HepG2 (cell line): Measurements from ENCODE around the gene BABAM1. TPM values are rescaled to one million over a fixed set of nuclear protein-coding genes. Genes with fewer than 3 reads are reported as not detected.

Source experiments
- ATAC-seq: fragments of 200-7000 bp; cut with Tn5 transposase; 3 replicates; pipeline ENCODE4 v1.9.1; 2020; ENCODE audit warnings: mild to moderate bottlenecking, moderate library complexity
- BruUV-seq: library from RNA; stranded (reverse); fragments of 400-500 nt; replicated peaks from 2 replicates; lab custom pipeline; 2021; lab: Mats Ljungman, UMichigan
- CTCF ChIA-PET: fragments of 300-600 bp; formaldehyde crosslinking; extraction: SDS; loops from one replicate; lab custom pipeline; 2021; ENCODE audit warnings: low total read pairs, inconsistent platforms, low intra/inter-chr PET ratio; lab: Yijun Ruan, JAX
- POLR2A ChIA-PET: fragments of 350-600 bp; sonication (Branson Sonifier 250); formaldehyde crosslinking; loops from one replicate; lab custom pipeline; 2020; ENCODE audit warnings: antibody characterized with exemption, inconsistent platforms; lab: Yijun Ruan, JAX
- DNase-seq: peaks from one replicate; pipeline ENCODE4 v3.0.0-alpha.2; 2015; ENCODE audit warnings: low spot score
- FAIRE-seq: peaks from 3 replicates; lab custom pipeline; 2011; peaks lifted over from hg19 to GRCh38; lab: Jason Lieb, UNC
- H2AFZ ChIP-seq: one replicate; pipeline ENCODE4 v1.6.1; 2011; ENCODE audit warnings: low read length, inconsistent platforms
- H3K27ac ChIP-seq: fragments of 300-600 bp; 3 replicates; pipeline ENCODE4 v1.8.0; 2011; ENCODE audit warnings: mixed run types, mild to moderate bottlenecking, mixed read lengths, low read length, inconsistent platforms; ENCODE audit not compliant: insufficient read depth; ENCODE audit errors: extremely low read length
- H3K27me3 ChIP-seq, 2 experiments: fragments of 200-600 bp in 1 of 2; 2 replicates in 1 of 2; 3 replicates in 1 of 2; pipeline versions ENCODE4 v1.6.0 to v1.8.0; 2011; ENCODE audit warnings: low read length in 2 of 2, mild to moderate bottlenecking in 2 of 2, moderate library complexity in 2 of 2, inconsistent platforms in 1 of 2; ENCODE audit not compliant: insufficient read depth in 2 of 2, control insufficient read depth in 1 of 2
- H3K36me3 ChIP-seq, 2 experiments: fragments of 200-600 bp in 1 of 2; replicated peaks in 1 of 2; 2 replicates in 1 of 2; 3 replicates in 1 of 2; pipeline versions ENCODE4 v1.5.1 to v1.8.0; 2011; ENCODE audit warnings: low read length in 2 of 2, inconsistent platforms in 1 of 2; ENCODE audit not compliant: insufficient read depth in 2 of 2, control insufficient read depth in 1 of 2
- H3K4me1 ChIP-seq: 2 replicates; pipeline ENCODE4 v1.5.1; 2012; ENCODE audit warnings: low read length, inconsistent platforms; ENCODE audit not compliant: insufficient read depth
- H3K4me2 ChIP-seq: 2 replicates; pipeline ENCODE4 v1.6.0; 2011; ENCODE audit warnings: low read depth, low read length, inconsistent platforms
- H3K4me3 ChIP-seq, 3 experiments: fragments of 200-600 bp in 1 of 3; sonication (generic), shearing (Covaris generic) in 1 of 3; replicated peaks in 1 of 3; 2 replicates each; pipeline ENCODE4 v1.5.1; 2011 to 2016; ENCODE audit warnings: low read length in 3 of 3, inconsistent platforms in 2 of 3, low read depth in 2 of 3, mild to moderate bottlenecking in 2 of 3, control low read depth in 1 of 3, mixed read lengths in 1 of 3; ENCODE audit not compliant: insufficient read depth in 1 of 3
- H3K79me2 ChIP-seq: one replicate; pipeline ENCODE4 v1.6.1; 2011; ENCODE audit warnings: low read length, inconsistent platforms; ENCODE audit not compliant: insufficient read depth
- H3K9ac ChIP-seq: 2 replicates; pipeline ENCODE4 v1.6.0; 2011; ENCODE audit warnings: mild to moderate bottlenecking, low read depth, low read length, inconsistent platforms; ENCODE audit not compliant: insufficient read depth
- H3K9me3 ChIP-seq: 2 replicates; pipeline ENCODE4 v1.5.1; 2012; ENCODE audit warnings: mild to moderate bottlenecking, low read length
- H4K20me1 ChIP-seq: 2 replicates; pipeline ENCODE4 v1.6.0; 2011; ENCODE audit warnings: inconsistent platforms, mild to moderate bottlenecking, low read length, moderate library complexity; ENCODE audit not compliant: insufficient read depth
- GMEB2 ChIP-seq: IDR thresholded peaks from 2 replicates; pipeline ENCODE4 v1.6.1; 2016; ENCODE audit warnings: missing biosample characterization, missing genetic modification reagents, low read depth
- SRSF1 ChIP-seq: fragments of 200-400 bp; formaldehyde crosslinking; optimal IDR thresholded peaks from 2 replicates; pipeline ENCODE3; 2017; ENCODE audit warnings: mild to moderate bottlenecking, low read depth, low read length, moderate library complexity
- ZNF780A ChIP-seq: sonication (generic); formaldehyde crosslinking; IDR thresholded peaks from 2 replicates; pipeline ENCODE4 v1.8.0; 2022; ENCODE audit warnings: mild to moderate bottlenecking, missing genetic modification reagents, moderate library complexity
- ZNF891 ChIP-seq: sonication (generic); formaldehyde crosslinking; IDR thresholded peaks from 2 replicates; pipeline ENCODE4 v1.5.0; 2020; ENCODE audit warnings: mild to moderate bottlenecking, missing genetic modification reagents
- WGBS: methylation state at CpG from one replicate; pipeline ENCODE4 v1.1.6; 2017; ENCODE audit warnings: low lambda C conversion rate; 5-methylcytosine and 5-hydroxymethylcytosine counted together
- in situ Hi-C: cut with HindIII; loops from 2 replicates; pipeline ENCODE4 v1.10.0; 2017; ENCODE audit warnings: low pct_unique_long_range_greater_than_20kb; ENCODE audit not compliant: extremely low pct_ligation_motif_present
- intact Hi-C: fragments of 100-400 bp; cut with micrococcal nuclease; formaldehyde crosslinking; loops from one replicate; pipeline ENCODE4 v1.10.0; 2022; ENCODE audit not compliant: unreplicated experiment
- polyA plus RNA-seq, 8 experiments: library from polyadenylated mRNA; depleted of rRNA in 3 of 8; stranded (reverse) in 7 of 8; unstranded in 1 of 8; fragments of >200 nt; fragmentation: Illumina TruSeq in 4 of 8; extraction: Trizol in 4 of 8; gene quantifications; 2 replicates each; pipeline versions ENCODE4 v1.2.1 to v1.2.3, GENCODE V29; 2011 to 2016; ENCODE audit warnings: low read depth in 4 of 8, missing spikeins in 1 of 8, mixed read lengths in 1 of 8; ENCODE audit not compliant: insufficient read depth in 1 of 8
- total RNA-seq, 5 experiments: library from RNA; depleted of rRNA; stranded (reverse); fragments of >200 nt; fragmentation: Illumina TruSeq; extraction: Trizol; gene quantifications; 2 replicates each; pipeline ENCODE4 v1.2.3, GENCODE V29; 2016; ENCODE audit warnings: low read depth in 1 of 5
- TF ChIP-seq, protein P1 (sequence below): fragments of 450-650 bp; IDR thresholded peaks from 2 replicates; pipeline ENCODE4 v1.6.1; 2017; ENCODE audit warnings: mild to moderate bottlenecking
- TF ChIP-seq, protein P2 (sequence below): sonication (generic); formaldehyde crosslinking; IDR thresholded peaks from 2 replicates; pipeline ENCODE4 v1.8.0; 2022; ENCODE audit warnings: missing genetic modification reagents, mild to moderate bottlenecking, moderate library complexity, borderline replicate concordance

BABAM1 gene
- total and polyA plus RNA-seq, 2 of the 13 experiments (the other 11 are each of a cell fraction or from before 2014, with no cell fraction given), result 70.0 to 82.0 TPM

- Histone ChIP-seq H3K36me3 (no peaks in the 10 kb centered on the region), H2AFZ (no peak overlapping the region), H3K9ac (no peak overlapping the region), H3K4me2 (peak overlapping the region; percentile 56), H3K79me2 (no peaks in the 10 kb centered on the region), H3K9me3 (no peaks in the 10 kb centered on the region), H3K27me3 (no peaks in the 10 kb centered on the region), H3K4me1 (peaks cover 33% of the 10 kb centered on the region), H3K27ac (no peak overlapping the region), H3K4me3 (peak overlapping the region in 1 of 3 experiments; percentile 54; a peak in 1 of 6 replicates), H4K20me1 (no peaks in the 10 kb centered on the region)
- in situ Hi-C loops (no loop called here), intact Hi-C loops (no loop called here)
- ChIA-PET CTCF (no interaction called here), POLR2A (interaction anchor here (0.8 to 2.2 kb wide), 13 partner anchors 8 to 151 kb away, joined by 3 to 28 read pairs (median 7); partner anchors contain the start of genes ABHD8, BABAM1, BST2 and DDA1)
- ATAC-seq (no peak), DNase-seq (no peak), FAIRE-seq (no peak)
- BruUV-seq, result no TSS peak
- TF ChIP-seq, protein P1, sequence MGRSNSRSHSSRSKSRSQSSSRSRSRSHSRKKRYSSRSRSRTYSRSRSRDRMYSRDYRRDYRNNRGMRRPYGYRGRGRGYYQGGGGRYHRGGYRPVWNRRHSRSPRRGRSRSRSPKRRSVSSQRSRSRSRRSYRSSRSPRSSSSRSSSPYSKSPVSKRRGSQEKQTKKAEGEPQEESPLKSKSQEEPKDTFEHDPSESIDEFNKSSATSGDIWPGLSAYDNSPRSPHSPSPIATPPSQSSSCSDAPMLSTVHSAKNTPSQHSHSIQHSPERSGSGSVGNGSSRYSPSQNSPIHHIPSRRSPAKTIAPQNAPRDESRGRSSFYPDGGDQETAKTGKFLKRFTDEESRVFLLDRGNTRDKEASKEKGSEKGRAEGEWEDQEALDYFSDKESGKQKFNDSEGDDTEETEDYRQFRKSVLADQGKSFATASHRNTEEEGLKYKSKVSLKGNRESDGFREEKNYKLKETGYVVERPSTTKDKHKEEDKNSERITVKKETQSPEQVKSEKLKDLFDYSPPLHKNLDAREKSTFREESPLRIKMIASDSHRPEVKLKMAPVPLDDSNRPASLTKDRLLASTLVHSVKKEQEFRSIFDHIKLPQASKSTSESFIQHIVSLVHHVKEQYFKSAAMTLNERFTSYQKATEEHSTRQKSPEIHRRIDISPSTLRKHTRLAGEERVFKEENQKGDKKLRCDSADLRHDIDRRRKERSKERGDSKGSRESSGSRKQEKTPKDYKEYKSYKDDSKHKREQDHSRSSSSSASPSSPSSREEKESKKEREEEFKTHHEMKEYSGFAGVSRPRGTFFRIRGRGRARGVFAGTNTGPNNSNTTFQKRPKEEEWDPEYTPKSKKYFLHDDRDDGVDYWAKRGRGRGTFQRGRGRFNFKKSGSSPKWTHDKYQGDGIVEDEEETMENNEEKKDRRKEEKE, result no peak
- TF ChIP-seq, protein P2, sequence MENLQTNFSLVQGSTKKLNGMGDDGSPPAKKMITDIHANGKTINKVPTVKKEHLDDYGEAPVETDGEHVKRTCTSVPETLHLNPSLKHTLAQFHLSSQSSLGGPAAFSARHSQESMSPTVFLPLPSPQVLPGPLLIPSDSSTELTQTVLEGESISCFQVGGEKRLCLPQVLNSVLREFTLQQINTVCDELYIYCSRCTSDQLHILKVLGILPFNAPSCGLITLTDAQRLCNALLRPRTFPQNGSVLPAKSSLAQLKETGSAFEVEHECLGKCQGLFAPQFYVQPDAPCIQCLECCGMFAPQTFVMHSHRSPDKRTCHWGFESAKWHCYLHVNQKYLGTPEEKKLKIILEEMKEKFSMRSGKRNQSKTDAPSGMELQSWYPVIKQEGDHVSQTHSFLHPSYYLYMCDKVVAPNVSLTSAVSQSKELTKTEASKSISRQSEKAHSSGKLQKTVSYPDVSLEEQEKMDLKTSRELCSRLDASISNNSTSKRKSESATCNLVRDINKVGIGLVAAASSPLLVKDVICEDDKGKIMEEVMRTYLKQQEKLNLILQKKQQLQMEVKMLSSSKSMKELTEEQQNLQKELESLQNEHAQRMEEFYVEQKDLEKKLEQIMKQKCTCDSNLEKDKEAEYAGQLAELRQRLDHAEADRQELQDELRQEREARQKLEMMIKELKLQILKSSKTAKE (CRISPR knock-in tag), result no peak
- no peak for TF ChIP-seq GMEB2
- TF ChIP-seq ZNF891, result no peak
- TF ChIP-seq ZNF780A (CRISPR knock-in tag), result no peak
- no peak for TF ChIP-seq SRSF1
- 85% methylated on average over 10 of the region's 10 CpGs for WGBS
Observed at GRCh38 chr19:17254636-17255035, 12.6 kb upstream of the BABAM1 start.
